GM21390 (cell line): ENCODE measurements around the gene BMERB1.

ENCODE experiments used
- ATAC-seq: cut with Tn5 transposase; IDR thresholded peaks from one replicate; pipeline ENCODE4 v1.9.1; 2021; ENCODE audit not compliant: unreplicated experiment

The BMERB1 gene

GRCh38 chr16:15493466-15494180, 59.2 kb downstream of the BMERB1 start:
- no peak for ATAC-seq

GRCh38 chr16:15494236-15494635, 59.8 kb downstream of the BMERB1 start:
- no peak for ATAC-seq

- no peak for ATAC-seq
Observed at GRCh38 chr16:15495898-15496297, 61.5 kb downstream of the BMERB1 start.

GRCh38 chr16:15498427-15499175, 64.2 kb downstream of the BMERB1 start:
- no peak for ATAC-seq

GRCh38 chr16:15502041-15502725, 67.8 kb downstream of the BMERB1 start:
- no peak for ATAC-seq

GRCh38 chr16:15506441-15506840, 72.1 kb downstream of the BMERB1 start:
- no peak for ATAC-seq

GRCh38 chr16:15507301-15507958, 73.0 kb downstream of the BMERB1 start:
- ATAC-seq: no peak

GRCh38 chr16:15507959-15508627, 73.7 kb downstream of the BMERB1 start:
- no peak for ATAC-seq

GRCh38 chr16:15509051-15509592, 74.7 kb downstream of the BMERB1 start:
- ATAC-seq: no peak

- ATAC-seq: no peak
Observed at GRCh38 chr16:15509593-15510535, 75.5 kb downstream of the BMERB1 start.

- no peak for ATAC-seq
Observed at GRCh38 chr16:15510992-15511391, 76.6 kb downstream of the BMERB1 start.

GRCh38 chr16:15511759-15512487, 77.5 kb downstream of the BMERB1 start:
- no peak for ATAC-seq

GRCh38 chr16:15513156-15513555, 78.8 kb downstream of the BMERB1 start:
- ATAC-seq: no peak

GRCh38 chr16:15515992-15516391, 81.6 kb downstream of the BMERB1 start:
- ATAC-seq: no peak

- ATAC-seq: no peak
Observed at GRCh38 chr16:15516609-15517008, 82.2 kb downstream of the BMERB1 start.

GRCh38 chr16:15517743-15518377, 83.5 kb downstream of the BMERB1 start:
- ATAC-seq: no peak

- no peak for ATAC-seq
Observed at GRCh38 chr16:15518381-15519351, 84.3 kb downstream of the BMERB1 start.
